GM19397 (cell line): Measurements from ENCODE around the gene OTOG.

ENCODE experiments used
- ATAC-seq: cut with Tn5 transposase; IDR thresholded peaks from one replicate; pipeline ENCODE4 v1.9.1; 2021; ENCODE audit warnings: mild to moderate bottlenecking, moderate library complexity; ENCODE audit not compliant: unreplicated experiment

Gene OTOG

DNA sequence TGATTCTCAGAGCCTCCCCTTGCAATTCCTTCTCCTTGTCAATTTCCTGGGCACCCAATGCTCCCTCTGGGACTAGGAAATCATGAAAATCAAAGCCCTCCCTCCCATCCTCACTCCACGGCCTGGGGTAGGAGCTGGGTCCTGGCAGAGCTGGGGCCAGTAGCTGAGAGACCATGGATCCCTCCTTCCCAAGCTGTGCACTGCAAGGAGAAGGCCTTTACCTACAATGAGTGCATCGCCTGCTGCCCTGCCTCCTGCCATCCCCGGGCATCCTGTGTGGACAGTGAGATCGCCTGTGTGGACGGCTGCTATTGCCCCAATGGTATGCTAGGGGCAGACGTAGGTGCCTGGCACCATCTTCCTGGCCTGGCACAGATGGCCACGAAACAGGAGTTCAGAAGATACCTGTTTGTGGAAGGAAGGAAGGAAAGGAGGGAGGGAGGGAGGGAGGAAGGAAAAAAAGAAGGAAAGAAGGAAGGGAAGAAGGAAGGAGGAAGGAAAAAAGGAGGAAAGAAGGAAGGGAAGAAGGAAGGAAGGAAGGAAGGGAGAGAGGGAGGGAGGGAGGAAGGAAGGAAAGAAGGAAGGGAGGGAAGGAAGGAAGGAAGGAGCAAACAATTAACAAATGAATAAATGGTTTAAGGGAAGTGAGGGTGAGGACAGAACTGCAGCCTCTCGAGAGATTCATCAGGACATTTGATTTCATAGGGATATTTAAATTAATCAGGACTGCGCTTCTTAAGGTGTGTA lies 12.5 kb downstream of the OTOG start:
- no peak for ATAC-seq

DNA sequence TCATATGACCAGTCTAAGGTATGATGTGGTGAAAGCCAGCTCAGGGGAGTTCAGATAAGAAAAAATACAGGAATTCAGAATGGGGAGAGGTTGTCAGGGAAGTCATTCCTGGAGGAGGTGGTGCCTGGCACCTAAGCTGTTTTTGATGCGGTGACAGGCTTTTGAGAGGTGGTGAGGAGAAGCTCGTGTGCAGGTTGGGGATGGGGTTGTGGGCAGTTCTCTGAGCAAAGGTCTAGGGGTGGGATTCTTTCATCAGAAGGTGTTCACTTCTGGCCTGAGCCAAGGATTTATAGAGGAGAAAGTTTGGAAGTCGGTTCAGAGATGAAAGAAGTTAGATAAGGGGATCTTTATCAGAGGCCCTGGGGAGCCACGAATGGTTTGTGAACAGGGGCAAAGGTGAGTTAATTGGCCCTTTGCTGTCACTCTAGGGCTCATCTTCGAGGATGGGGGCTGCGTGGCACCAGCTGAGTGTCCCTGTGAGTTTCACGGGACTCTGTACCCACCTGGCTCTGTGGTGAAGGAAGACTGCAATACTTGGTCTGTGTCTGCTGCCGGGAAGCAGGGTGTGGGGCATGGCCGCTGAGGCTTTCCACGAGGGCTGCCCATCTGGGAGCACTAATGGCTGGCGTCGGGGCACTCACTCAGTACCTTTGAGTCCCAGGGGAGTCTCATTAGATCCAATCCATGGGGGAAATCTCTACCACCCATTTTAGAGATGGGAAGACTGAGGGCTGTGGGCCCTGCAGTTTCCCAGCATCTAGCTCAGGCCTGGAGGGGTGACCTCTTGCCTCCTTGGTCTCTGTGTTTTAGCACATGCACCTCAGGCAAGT lies 13.4 kb downstream of the OTOG start:
- ATAC-seq: no peak

GRCh38 chr11:17561111-17561415 lies 14.0 kb downstream of the OTOG start:
- no peak for ATAC-seq

GRCh38 chr11:17561526-17561925 lies 14.5 kb downstream of the OTOG start:
- ATAC-seq: no peak

DNA sequence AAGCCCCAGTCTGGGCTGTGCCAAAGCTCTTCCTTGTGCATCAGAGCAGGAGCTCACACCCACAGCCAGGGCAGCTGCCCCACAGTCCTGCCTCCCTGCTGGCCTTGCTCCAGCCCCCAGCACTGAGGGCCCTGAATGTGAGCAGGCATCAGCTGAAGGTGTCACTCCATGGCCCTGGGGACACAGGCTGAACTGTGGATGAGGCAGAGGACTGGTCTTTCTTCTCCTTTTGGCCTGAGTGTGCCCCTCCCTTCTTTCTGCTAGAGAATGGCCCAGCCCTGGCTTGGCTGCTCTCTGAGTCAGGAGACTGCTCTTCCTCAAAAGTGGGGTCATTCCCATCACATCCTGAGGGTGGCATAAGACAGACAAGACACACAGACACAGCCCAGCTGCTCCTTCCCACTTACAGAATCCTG lies 16.2 kb downstream of the OTOG start:
- no peak for ATAC-seq

- no peak for ATAC-seq
Measured at GRCh38 chr11:17563961-17564686, 17.1 kb downstream of the OTOG start.

DNA sequence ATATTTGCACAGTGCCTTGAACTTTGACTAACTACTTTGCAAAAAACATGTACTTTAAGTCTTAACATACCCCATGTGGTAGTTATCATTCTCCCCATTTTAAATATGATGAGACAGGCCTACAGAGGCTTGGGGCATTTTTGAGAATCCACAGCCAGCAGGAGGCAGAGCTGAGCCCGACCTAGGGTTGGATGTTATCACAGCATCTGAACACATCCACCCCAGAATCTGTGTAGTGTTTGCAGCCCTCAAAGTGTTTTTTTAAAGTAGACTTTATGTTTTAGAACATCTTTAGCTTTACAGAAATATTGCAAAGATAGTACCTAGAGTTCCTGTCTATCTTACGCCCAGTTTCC lies 17.6 kb downstream of the OTOG start:
- no peak for ATAC-seq

DNA sequence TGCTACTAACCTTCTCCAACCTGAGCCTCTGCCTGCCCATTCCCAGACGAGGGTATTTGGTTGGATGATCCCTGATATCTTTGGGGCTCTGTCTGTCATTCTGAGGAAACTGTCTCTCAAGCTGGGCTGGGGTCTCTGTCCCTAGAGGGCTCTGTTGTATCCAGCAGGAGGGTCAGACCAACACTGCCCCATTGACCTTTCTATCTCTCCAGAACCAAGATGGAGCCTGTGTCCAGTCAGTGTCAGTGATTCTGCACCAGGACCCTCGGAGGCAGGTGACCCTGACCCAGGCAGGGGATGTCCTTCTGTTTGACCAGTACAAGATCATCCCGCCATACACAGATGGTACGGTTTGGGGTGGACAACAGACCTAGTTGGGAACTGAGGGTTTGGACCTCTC lies 21.9 kb downstream of the OTOG start:
- no peak for ATAC-seq

GRCh38 chr11:17570034-17570433 lies 23.0 kb downstream of the OTOG start:
- ATAC-seq: no peak

GRCh38 chr11:17571431-17572358 lies 24.6 kb downstream of the OTOG start:
- ATAC-seq: no peak

- no peak for ATAC-seq
Measured at GRCh38 chr11:17572359-17572690, 25.3 kb downstream of the OTOG start.

DNA sequence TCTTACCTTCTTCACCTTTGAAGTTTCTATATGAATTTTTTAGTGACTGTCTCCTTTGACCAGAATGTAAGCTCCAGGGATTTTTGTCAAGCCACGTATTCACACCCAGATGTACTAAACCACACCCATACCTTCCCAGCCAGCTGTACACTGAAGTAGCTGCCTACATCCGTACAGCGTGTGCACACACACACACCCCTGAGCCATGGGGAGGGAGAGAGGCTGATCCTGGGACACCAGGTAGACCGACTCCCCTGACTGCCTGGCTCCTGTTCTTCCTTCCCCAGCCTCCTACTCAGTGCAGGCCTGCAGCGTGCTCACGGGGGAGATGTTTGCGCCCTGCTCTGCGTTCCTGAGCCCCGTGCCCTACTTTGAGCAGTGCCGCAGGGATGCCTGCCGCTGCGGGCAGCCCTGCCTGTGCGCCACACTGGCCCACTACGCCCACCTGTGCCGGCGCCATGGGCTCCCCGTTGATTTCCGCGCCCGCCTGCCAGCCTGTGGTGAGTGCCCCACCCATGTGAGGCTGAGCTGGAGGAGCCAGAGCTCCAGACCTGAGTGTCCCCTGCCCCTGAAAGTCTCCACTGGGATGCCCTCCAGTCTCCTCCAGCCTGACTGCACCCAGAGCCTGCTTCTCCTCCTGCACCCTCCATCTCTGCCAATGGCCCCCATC lies 25.9 kb downstream of the OTOG start:
- ATAC-seq: no peak

- ATAC-seq: no peak
Measured at GRCh38 chr11:17573526-17573925, 26.5 kb downstream of the OTOG start.

DNA sequence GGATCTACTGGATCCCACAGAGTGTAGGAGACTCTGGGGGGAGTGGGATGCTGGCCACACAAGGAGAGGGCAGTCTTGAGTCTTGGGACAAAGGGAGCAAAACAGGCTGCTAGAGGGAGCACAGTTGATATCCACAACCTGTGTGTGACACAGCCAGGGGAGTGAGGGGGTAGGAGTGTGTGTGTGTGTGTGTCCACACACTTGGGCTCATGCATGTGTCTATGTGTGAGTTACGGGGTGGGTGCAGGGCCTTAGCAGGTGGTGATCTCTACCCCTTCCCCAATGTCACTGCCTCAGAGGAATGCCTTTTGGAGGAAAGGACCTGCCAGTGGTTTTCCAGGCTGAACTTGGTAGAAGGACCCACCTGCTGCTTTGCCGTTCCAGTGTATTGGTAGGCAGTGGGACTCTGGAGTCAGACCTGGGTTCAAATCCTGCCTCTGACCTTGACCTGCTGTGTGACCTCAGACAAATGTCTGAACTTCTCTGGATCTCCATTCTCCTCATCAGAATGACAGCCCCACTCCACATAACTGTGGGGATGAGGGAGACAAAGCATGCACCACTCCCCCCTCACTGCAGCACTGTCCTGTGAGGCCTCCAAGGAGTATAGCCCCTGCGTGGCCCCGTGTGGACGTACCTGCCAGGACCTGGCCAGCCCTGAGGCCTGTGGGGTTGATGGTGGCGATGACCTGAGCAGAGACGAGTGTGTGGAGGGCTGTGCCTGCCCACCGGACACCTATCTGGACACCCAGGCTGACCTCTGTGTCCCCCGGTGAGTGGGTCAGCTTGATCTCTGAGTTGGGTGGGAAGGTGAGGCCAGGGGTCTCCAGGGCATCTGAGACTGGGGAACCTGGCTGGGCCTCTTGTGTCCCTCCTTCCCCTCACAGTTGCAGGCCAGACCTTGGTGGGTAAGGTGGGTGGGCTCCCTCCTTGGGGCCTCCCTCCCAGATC lies 27.4 kb downstream of the OTOG start:
- ATAC-seq: no peak

GRCh38 chr11:17575431-17576425 lies 28.7 kb downstream of the OTOG start:
- no peak for ATAC-seq

DNA sequence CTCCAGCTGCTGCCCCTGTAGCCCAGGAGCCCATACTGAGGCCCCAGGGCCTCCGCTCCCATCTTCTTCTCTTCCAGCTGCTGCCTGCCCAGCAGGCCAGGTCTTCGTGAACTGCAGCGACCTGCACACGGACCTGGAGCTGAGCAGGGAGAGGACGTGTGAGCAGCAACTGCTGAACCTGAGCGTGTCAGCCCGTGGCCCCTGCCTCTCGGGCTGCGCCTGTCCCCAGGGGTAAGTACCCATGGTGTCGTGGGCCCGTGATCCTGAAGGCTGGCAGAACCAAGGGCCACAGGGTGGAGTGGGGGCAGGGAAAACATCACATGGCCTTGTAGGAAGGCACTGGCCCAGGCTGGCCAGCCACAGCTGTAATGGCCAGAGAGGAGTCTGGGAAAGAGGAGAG lies 31.2 kb downstream of the OTOG start:
- ATAC-seq: no peak

GRCh38 chr11:17578958-17579357 lies 31.9 kb downstream of the OTOG start:
- ATAC-seq: no peak

GRCh38 chr11:17579451-17579850 lies 32.4 kb downstream of the OTOG start:
- ATAC-seq: no peak
